ENCODE results near the gene CSRP1. TPM values are rescaled to one million over a fixed set of nuclear protein-coding genes. Genes with fewer than 3 reads are reported as not detected.

The CSRP1 gene
- total and polyA plus RNA-seq, 9 of the 15 experiments (the other 6 are each of a cell fraction or from before 2014, with no cell fraction given): 6.8 to 39.4 (median 23.7) TPM

- TF ChIP-seq ZNF592 (IDR thresholded peaks at IDR 0.05) (peak; percentile 89), MBD2 (IDR thresholded peaks at IDR 0.05; ENCODE audit: borderline replicate concordance, low read depth) (0 out of 2 replicates have a peak, but pooled peaks have one; percentile 16), HDGF (IDR thresholded peaks at IDR 0.05) (peak; percentile 55; the same call in 1 of the 2 replicates), PRDM10 (IDR thresholded peaks at IDR 0.05; ENCODE audit: partially characterized antibody) (peak; percentile 33), BHLHE40 (IDR thresholded peaks at IDR 0.05; ENCODE audit: low read length) (peak; percentile 32; the same call in 1 of the 2 replicates), ZBTB11 (CRISPR knock-in tag; IDR thresholded peaks at IDR 0.05) (peak in 1 of 3 experiments; percentile 50; a peak in 2 of 6 replicates), ATF6 (CRISPR knock-in tag; IDR thresholded peaks at IDR 0.05) (0 out of 2 replicates have a peak, but pooled peaks have one; percentile 70), ETV6 (IDR thresholded peaks at IDR 0.05; ENCODE audit: borderline replicate concordance in 1 of 2, low read depth in 2 of 2, low read length in 1 of 2) (no peak), ETV6 (CRISPR knock-in tag; IDR thresholded peaks at IDR 0.05; ENCODE audit: borderline replicate concordance) (0 out of 2 replicates have a peak, but pooled peaks have one; percentile 13), SOX6 (IDR thresholded peaks at IDR 0.05) (0 out of 2 replicates have a peak, but pooled peaks have one; percentile 12), KLF6 (CRISPR knock-in tag; IDR thresholded peaks at IDR 0.05; ENCODE audit: borderline replicate concordance) (no peak), FOS (IDR thresholded peaks at IDR 0.05; ENCODE audit: extremely low read depth, insufficient read length) (peak; percentile 57)
Measured at GRCh38 chr1:201461645-201462441, 45.1 kb downstream of the CSRP1 start (continued).
